Caki2 (cell line): ENCODE measurements around the gene ST8SIA3. TPM values are rescaled to one million over a fixed set of nuclear protein-coding genes. Genes with fewer than 3 reads are reported as not detected.

Experiments
- total RNA-seq: library from RNA; depleted of rRNA; stranded (reverse); fragments of >200 nt; shearing (Covaris generic); gene quantifications from 2 replicates; pipeline ENCODE4 v1.2.3, GENCODE V29; 2014; ENCODE audit warnings: low replicate concordance; rRNA removed

ST8SIA3 gene
- total RNA-seq, 1 experiment from 2014 or later: not detected

Other genes starting within 250 kb of the ST8SIA3 start
- gene BOD1L2, start 205.5 kb upstream of the ST8SIA3 start, total RNA-seq: not detected in 2 replicates
- gene ONECUT2, start 82.8 kb downstream of the ST8SIA3 start, total RNA-seq: 0.03 and 0.44 TPM in 2 replicates
- 33.0 and 49.0 TPM in 2 replicates for gene FECH, start 234.1 kb downstream of the ST8SIA3 start, total RNA-seq